ENCODE results near the gene CRLF1. TPM values are rescaled to one million over a fixed set of nuclear protein-coding genes. Genes with fewer than 3 reads are reported as not detected.
A peak's percentile ranks its signal among the peaks of the same experiment; 100 is the strongest.

Gene CRLF1
- total and polyA plus RNA-seq, 12 donors, result 0.44 to 111 (median 21.3) TPM

DNA sequence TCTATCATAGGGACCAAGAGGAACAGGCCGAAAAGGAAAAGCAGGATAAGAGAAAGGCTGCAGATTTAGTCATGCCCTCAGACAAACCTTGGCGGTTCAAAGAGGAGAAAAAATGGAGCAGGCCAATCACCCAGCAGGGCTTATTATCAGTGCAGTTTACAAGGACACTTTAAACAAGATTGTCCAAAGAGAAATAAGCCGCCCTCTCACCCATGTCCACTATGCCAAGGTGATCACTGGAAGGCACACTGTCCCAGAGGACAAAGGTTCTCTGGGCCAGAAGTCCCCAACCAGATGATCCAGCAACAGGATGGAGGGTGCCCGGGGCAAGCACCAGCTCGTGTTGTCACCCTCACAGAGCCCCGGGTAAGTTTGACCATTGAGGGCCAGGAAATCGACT, 26.3 kb downstream of the CRLF1 start:
- WGBS, 4 donors, result 45 to 54% (median 50%) methylated on average over 4 to 7 of the region's 7 CpGs
- Histone ChIP-seq H3K4me1 (replicated peaks in 1 of 2) (peaks cover 0 to 7% of the 10 kb centered on the region in 2 donors), H3K36me3 (replicated peaks in 1 of 2) (peaks cover 0 to 29% of the 10 kb centered on the region in 2 donors), H3K27ac (peak overlapping the region in 2 of 5 donors; percentile 16 to 28), H3K27me3 (no peaks in the 10 kb centered on the region), H3K9me3 (replicated peaks in 1 of 3) (no peaks in the 10 kb centered on the region), H3K4me3 (no peak overlapping the region)
- intact Hi-C loops (cut with DNase I), result no loop called here
- DNase-seq, result peak in 2 of 7 donors; percentile 51 to 53
- TF ChIP-seq POLR2A (IDR thresholded peaks at IDR 0.05), result no peak
- TF ChIP-seq, protein P1, sequence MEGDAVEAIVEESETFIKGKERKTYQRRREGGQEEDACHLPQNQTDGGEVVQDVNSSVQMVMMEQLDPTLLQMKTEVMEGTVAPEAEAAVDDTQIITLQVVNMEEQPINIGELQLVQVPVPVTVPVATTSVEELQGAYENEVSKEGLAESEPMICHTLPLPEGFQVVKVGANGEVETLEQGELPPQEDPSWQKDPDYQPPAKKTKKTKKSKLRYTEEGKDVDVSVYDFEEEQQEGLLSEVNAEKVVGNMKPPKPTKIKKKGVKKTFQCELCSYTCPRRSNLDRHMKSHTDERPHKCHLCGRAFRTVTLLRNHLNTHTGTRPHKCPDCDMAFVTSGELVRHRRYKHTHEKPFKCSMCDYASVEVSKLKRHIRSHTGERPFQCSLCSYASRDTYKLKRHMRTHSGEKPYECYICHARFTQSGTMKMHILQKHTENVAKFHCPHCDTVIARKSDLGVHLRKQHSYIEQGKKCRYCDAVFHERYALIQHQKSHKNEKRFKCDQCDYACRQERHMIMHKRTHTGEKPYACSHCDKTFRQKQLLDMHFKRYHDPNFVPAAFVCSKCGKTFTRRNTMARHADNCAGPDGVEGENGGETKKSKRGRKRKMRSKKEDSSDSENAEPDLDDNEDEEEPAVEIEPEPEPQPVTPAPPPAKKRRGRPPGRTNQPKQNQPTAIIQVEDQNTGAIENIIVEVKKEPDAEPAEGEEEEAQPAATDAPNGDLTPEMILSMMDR (IDR thresholded peaks at IDR 0.05), result no peak

DNA sequence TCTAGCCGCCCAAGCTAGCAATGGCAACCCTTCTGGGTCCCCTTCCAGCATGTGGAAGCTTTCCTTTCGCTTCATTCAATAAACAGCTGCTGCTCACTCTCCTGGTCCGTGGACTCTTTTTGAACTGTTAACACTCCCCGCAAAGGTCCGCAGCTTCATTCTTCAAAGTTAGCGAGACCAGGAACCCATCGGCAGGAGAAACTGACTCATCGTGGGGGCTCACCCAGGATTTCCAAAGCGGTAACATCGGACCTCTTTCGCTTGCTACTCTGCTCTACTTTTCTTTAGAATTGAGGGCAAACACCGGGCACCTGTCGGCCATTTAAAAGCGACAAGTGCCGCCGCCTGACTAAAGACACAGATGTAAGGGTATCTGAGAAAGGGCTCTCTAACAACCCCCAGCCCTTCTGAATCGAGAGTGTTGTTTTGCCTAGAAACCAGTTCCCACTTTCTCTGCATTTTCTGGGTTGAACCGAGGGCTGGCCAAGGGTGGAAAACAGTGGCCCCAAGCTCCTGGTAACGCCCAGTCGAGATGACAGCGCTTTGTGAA, 29.2 kb downstream of the CRLF1 start:
- intact Hi-C loops (cut with DNase I), result loop anchor here in 1 of 2 donors (5.0 kb wide), 1 partner anchor 105 kb away; no protein-coding TSS in a partner anchor
- WGBS, 4 donors, result 92 to 93% (median 93%) methylated on average over 21 of the region's 21 CpGs
- Histone ChIP-seq H3K36me3 (replicated peaks in 1 of 2) (peaks cover 0 to 49% of the 10 kb centered on the region in 2 donors), H3K4me3 (no peak overlapping the region), H3K27me3 (no peaks in the 10 kb centered on the region), H3K4me1 (replicated peaks in 1 of 2) (peaks cover 11 to 22% of the 10 kb centered on the region in 2 donors), H3K27ac (no peak overlapping the region), H3K9me3 (replicated peaks in 1 of 3) (no peaks in the 10 kb centered on the region)
- TF ChIP-seq, protein P1 (IDR thresholded peaks at IDR 0.05), result no peak
- TF ChIP-seq POLR2A (IDR thresholded peaks at IDR 0.05), result no peak
- no peak for DNase-seq

DNA sequence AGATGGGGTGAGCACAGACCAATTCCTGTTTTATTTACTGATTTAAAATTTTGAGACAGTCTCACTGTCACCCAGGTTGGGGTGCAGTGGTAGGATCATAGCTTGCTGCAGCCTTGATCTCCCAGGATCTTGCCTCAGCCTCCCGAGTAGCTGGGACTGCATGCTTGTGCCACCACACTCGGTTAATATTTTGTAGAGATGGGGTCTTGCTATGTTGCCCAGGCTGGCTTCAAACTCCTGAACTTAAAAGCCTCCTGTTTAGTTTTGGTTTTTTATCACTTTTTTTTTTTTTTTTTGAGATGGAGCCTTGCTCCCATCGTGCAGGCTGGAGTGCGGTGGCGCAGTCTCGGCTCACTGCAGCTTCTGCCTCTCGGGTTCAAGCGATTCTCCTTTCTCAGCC, 30.2 kb downstream of the CRLF1 start:
- Histone ChIP-seq H3K36me3 (replicated peaks in 1 of 2) (peaks cover 0 to 49% of the 10 kb centered on the region in 2 donors), H3K9me3 (replicated peaks in 1 of 3) (no peaks in the 10 kb centered on the region), H3K27ac (no peak overlapping the region), H3K27me3 (no peaks in the 10 kb centered on the region), H3K4me1 (replicated peaks in 1 of 2) (peaks cover 14 to 26% of the 10 kb centered on the region in 2 donors), H3K4me3 (no peak overlapping the region)
- 84 to 99% (median 95%) methylated on average over 7 to 8 of the region's 8 CpGs for WGBS, 4 donors
- no peak for TF ChIP-seq POLR2A (IDR thresholded peaks at IDR 0.05)
- TF ChIP-seq, protein P1 (IDR thresholded peaks at IDR 0.05), result no peak
- no peak for DNase-seq
- intact Hi-C loops (cut with DNase I), result loop anchor here in 1 of 2 donors (5.0 kb wide), 1 partner anchor 104 kb away; no protein-coding TSS in a partner anchor

DNA sequence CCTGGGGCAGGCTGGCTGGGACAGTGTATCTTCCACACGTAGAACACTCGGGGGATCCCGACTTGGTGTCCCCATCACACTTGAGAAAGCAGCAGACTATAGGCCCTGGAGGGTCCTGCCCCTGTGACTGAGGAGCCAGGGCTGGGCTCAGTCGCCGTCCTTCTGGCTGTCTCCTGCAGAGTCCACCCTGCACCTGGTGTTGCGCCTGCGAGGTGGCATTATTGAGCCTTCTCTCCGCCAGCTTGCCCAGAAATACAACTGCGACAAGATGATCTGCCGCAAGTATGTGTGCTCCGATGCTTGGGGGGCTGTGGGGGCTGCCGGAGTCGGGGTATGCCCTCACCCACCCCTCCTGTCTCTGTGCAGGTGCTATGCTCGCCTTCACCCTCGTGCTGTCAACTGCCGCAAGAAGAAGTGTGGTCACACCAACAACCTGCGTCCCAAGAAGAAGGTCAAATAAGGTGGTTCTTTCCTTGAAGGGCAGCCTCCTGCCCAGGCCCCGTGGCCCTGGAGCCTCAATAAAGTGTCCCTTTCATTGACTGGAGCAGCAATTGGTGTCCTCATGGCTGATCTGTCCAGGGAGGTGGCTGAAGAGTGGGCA, 31.8 kb downstream of the CRLF1 start:
- H3K9me3 ChIP-seq (replicated peaks in 1 of 3), result no peaks in the 10 kb centered on the region
- no peak for TF ChIP-seq POLR2A (IDR thresholded peaks at IDR 0.05)
- TF ChIP-seq, protein P1 (IDR thresholded peaks at IDR 0.05), result no peak
- DNase-seq, result no peak
- no peaks in the 10 kb centered on the region for H3K27me3 ChIP-seq
- peaks cover 14 to 24% of the 10 kb centered on the region in 2 donors for H3K4me1 ChIP-seq (replicated peaks in 1 of 2)
- peaks cover 0 to 49% of the 10 kb centered on the region in 2 donors for H3K36me3 ChIP-seq (replicated peaks in 1 of 2)
- intact Hi-C loops (cut with DNase I), result loop anchor here in 1 of 2 donors (5.0 kb wide), 1 partner anchor 102 kb away; no protein-coding TSS in a partner anchor
- WGBS, 4 donors, result 90 to 96% (median 92%) methylated on average over 4 to 18 of the region's 18 CpGs
- no peak overlapping the region for H3K4me3 ChIP-seq
- no peak overlapping the region for H3K27ac ChIP-seq

Data from adrenal gland (tissue), 12 donors.